PC-3 (cell line): Measurements from ENCODE around the gene CCDC167. TPM values are rescaled to one million over a fixed set of nuclear protein-coding genes. Genes with fewer than 3 reads are reported as not detected.

Source experiments
- ATAC-seq: fragments of 200-7000 bp; cut with Tn5 transposase; 2 replicates; pipeline ENCODE4 v1.9.1; 2020; ENCODE audit warnings: mild to moderate bottlenecking, moderate library complexity
- BruUV-seq: library from RNA; stranded (reverse); fragments of 400-500 nt; replicated peaks from 2 replicates; lab custom pipeline; 2021; lab: Mats Ljungman, UMichigan
- CTCF ChIA-PET: fragments of 300-600 bp; sonication (Branson Sonifier 250); formaldehyde crosslinking; loops from one replicate; lab custom pipeline; 2022; ENCODE audit warnings: antibody characterized with exemption; lab: Charles Lee
- POLR2A ChIA-PET: fragments of 300-600 bp; sonication (Branson Sonifier 250); formaldehyde crosslinking; loops from one replicate; lab custom pipeline; 2022; ENCODE audit warnings: antibody characterized with exemption; ENCODE audit not compliant: unreplicated experiment; lab: Charles Lee
- DNase-seq: peaks from one replicate; pipeline ENCODE4 v3.0.0-alpha.2; 2015
- H2AFZ ChIP-seq: fragments of 300-600 bp; sonication (generic); 2 replicates; pipeline ENCODE4 v1.6.0; 2016; ENCODE audit warnings: antibody characterized with exemption, low read length
- H3F3A ChIP-seq: fragments of 300-600 bp; sonication (generic); one replicate; pipeline ENCODE4 v1.6.0; 2017; ENCODE audit warnings: antibody characterized with exemption, low read length, control low read depth, mild to moderate bottlenecking; ENCODE audit not compliant: unreplicated experiment
- H3K27ac ChIP-seq: fragments of 300-600 bp; sonication (generic); 2 replicates; pipeline ENCODE4 v1.5.1; 2016; ENCODE audit warnings: mild to moderate bottlenecking, low read length
- H3K27me3 ChIP-seq: fragments of 300-600 bp; sonication (generic); 2 replicates; pipeline ENCODE4 v1.6.1; 2016; ENCODE audit warnings: low read length, mixed read lengths
- H3K36me3 ChIP-seq: fragments of 300-600 bp; sonication (generic); 2 replicates; pipeline ENCODE4 v1.6.1; 2016; ENCODE audit warnings: low read depth, mixed run types, low read length, mixed read lengths
- H3K4me1 ChIP-seq: fragments of 300-600 bp; sonication (generic); 2 replicates; pipeline ENCODE4 v1.5.1; 2016; ENCODE audit warnings: low read length; ENCODE audit not compliant: insufficient read depth
- H3K4me2 ChIP-seq: fragments of 300-600 bp; sonication (generic); 2 replicates; pipeline ENCODE4 v1.6.0; 2016; ENCODE audit warnings: low read length
- H3K4me3 ChIP-seq: fragments of 300-600 bp; sonication (generic); 2 replicates; pipeline ENCODE4 v1.5.1; 2016; ENCODE audit warnings: mild to moderate bottlenecking, low read length, mixed read lengths
- H3K79me2 ChIP-seq: fragments of 300-600 bp; sonication (generic); 2 replicates; pipeline ENCODE4 v1.6.1; 2017; ENCODE audit warnings: low read length, mixed read lengths
- H3K9ac ChIP-seq: fragments of 300-600 bp; sonication (generic); 2 replicates; pipeline ENCODE4 v1.6.0; 2016; ENCODE audit warnings: mild to moderate bottlenecking, low read length
- H3K9me2 ChIP-seq: fragments of 300-600 bp; sonication (generic); replicated peaks from 2 replicates; pipeline ENCODE4 v1.6.1; 2016; ENCODE audit warnings: mixed run types, low read length, mixed read lengths
- H3K9me3 ChIP-seq: fragments of 300-600 bp; sonication (generic); 2 replicates; pipeline ENCODE4 v1.6.1; 2016; ENCODE audit warnings: low read length, mixed read lengths
- H4K20me1 ChIP-seq: fragments of 300-600 bp; sonication (generic); 2 replicates; pipeline ENCODE4 v1.6.1; 2016; ENCODE audit warnings: low read length, mixed read lengths
- EZH2 ChIP-seq: fragments of 300-600 bp; sonication (generic); IDR thresholded peaks from one replicate; pipeline ENCODE4 v1.6.1; 2017; ENCODE audit warnings: antibody characterized with exemption, mild to moderate bottlenecking, low read length; ENCODE audit not compliant: unreplicated experiment
- EZH2phosphoT487 ChIP-seq: fragments of 300-600 bp; sonication (generic); IDR thresholded peaks from 2 replicates; pipeline ENCODE4 v1.6.1; 2018; ENCODE audit warnings: mild to moderate bottlenecking, antibody characterized with exemption, low read length, borderline replicate concordance
- intact Hi-C: fragments of 100-400 bp; cut with micrococcal nuclease; formaldehyde crosslinking; loops from 2 replicates; pipeline ENCODE4 v1.9.0; 2023
- total RNA-seq: library from RNA; depleted of rRNA; stranded (reverse); fragments of >200 nt; gene quantifications from 2 replicates; pipeline ENCODE4 v1.2.3, GENCODE V29; 2014
- TF ChIP-seq, protein P1 (sequence below): fragments of 300-600 bp; sonication (generic); conservative IDR thresholded peaks from 2 replicates; pipeline ENCODE4 v1.5.1; 2017; ENCODE audit warnings: antibody characterized with exemption, low read depth, mild to moderate bottlenecking, low read length

The CCDC167 gene
- total RNA-seq, 1 experiment from 2014 or later, result 56.9 TPM

GRCh38 chr6:37548067-37548674 is 48.5 kb upstream of the CCDC167 start:
- H3K4me2 ChIP-seq, result 0 out of 2 replicates have a peak overlapping the region, but pooled peaks have one; percentile 17
- peaks cover 39% of the 10 kb centered on the region for H3K4me1 ChIP-seq
- no peaks in the 10 kb centered on the region for H3F3A ChIP-seq
- 0 out of 2 replicates have a peak overlapping the region, but pooled peaks have one; percentile 4 for H3K27ac ChIP-seq
- H3K9me3 ChIP-seq, result no peaks in the 10 kb centered on the region
- peak; percentile 25 for DNase-seq
- H3K36me3 ChIP-seq, result no peaks in the 10 kb centered on the region
- TF ChIP-seq EZH2phosphoT487 (no peak), EZH2 (no peak)
- TF ChIP-seq, protein P1, sequence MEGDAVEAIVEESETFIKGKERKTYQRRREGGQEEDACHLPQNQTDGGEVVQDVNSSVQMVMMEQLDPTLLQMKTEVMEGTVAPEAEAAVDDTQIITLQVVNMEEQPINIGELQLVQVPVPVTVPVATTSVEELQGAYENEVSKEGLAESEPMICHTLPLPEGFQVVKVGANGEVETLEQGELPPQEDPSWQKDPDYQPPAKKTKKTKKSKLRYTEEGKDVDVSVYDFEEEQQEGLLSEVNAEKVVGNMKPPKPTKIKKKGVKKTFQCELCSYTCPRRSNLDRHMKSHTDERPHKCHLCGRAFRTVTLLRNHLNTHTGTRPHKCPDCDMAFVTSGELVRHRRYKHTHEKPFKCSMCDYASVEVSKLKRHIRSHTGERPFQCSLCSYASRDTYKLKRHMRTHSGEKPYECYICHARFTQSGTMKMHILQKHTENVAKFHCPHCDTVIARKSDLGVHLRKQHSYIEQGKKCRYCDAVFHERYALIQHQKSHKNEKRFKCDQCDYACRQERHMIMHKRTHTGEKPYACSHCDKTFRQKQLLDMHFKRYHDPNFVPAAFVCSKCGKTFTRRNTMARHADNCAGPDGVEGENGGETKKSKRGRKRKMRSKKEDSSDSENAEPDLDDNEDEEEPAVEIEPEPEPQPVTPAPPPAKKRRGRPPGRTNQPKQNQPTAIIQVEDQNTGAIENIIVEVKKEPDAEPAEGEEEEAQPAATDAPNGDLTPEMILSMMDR, result no peak
- intact Hi-C loops, result no loop called here
- ChIA-PET CTCF (no interaction called here), POLR2A (interaction anchor here (0.6 kb wide), 1 partner anchor 47 kb away, joined by 3 read pairs; no protein-coding TSS in a partner anchor)
- H3K79me2 ChIP-seq, result no peaks in the 10 kb centered on the region
- peak overlapping the region; percentile 11; the same call in 1 of the 2 replicates for H2AFZ ChIP-seq
- no peaks in the 10 kb centered on the region for H4K20me1 ChIP-seq
- no TSS peak for BruUV-seq
- no peak for ATAC-seq
- H3K27me3 ChIP-seq, result no peaks in the 10 kb centered on the region
- H3K4me3 ChIP-seq, result no peak overlapping the region
- H3K9me2 ChIP-seq, result no peaks in the 10 kb centered on the region
- H3K9ac ChIP-seq, result no peak overlapping the region

DNA sequence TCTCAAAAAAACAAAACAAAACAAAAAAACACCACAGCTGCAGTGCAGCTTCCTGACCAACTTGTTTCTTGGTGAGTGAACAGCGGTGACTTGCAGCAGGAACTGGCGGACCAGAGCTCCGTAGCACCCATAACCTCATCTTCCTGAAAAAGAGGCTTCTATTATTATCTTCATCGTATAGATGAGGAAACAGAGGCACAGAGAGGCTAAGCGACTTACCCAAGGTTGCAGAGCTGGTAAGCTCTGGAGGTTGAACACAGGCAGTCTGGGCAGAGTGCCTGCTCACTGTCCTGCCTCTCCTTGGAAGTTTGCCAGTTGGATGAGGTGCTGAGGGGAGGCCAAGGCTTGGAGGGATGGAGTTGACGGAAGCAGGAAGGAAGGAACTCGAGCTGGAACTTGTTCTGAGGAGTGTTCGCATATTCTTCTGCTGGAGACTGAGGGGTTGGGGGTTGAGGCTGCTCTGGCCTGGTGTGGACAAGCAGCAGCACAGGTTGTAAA is 47.9 kb upstream of the CCDC167 start:
- 0 out of 2 replicates have a peak overlapping the region, but pooled peaks have one; percentile 17 for H3K4me2 ChIP-seq
- H3K4me1 ChIP-seq, result peaks cover 35% of the 10 kb centered on the region
- TF ChIP-seq EZH2 (no peak), EZH2phosphoT487 (no peak)
- TF ChIP-seq, protein P1, result no peak
- H3K27me3 ChIP-seq, result no peaks in the 10 kb centered on the region
- DNase-seq (peak; percentile 66), ATAC-seq (peak; percentile 28; the same call in 1 of the 2 replicates)
- POLR2A ChIA-PET, result interaction anchor here (0.5 to 0.6 kb wide), 2 partner anchors 47 to 170 kb away, joined by 3 read pairs; no protein-coding TSS in a partner anchor
- BruUV-seq, result no TSS peak
- H3K36me3 ChIP-seq, result no peaks in the 10 kb centered on the region
- no peaks in the 10 kb centered on the region for H3K9me3 ChIP-seq
- H3K79me2 ChIP-seq, result no peaks in the 10 kb centered on the region
- peak overlapping the region; percentile 11; the same call in 1 of the 2 replicates for H2AFZ ChIP-seq
- H3K4me3 ChIP-seq, result no peak overlapping the region
- H3K9me2 ChIP-seq, result no peaks in the 10 kb centered on the region
- intact Hi-C loops, result no loop called here
- H3K27ac ChIP-seq, result 0 out of 2 replicates have a peak overlapping the region, but pooled peaks have one; percentile 4
- H3F3A ChIP-seq, result no peaks in the 10 kb centered on the region
- CTCF ChIA-PET, result no interaction called here
- no peaks in the 10 kb centered on the region for H4K20me1 ChIP-seq
- H3K9ac ChIP-seq, result no peak overlapping the region
